Measurements from ENCODE around the gene IFI27. TPM values are rescaled to one million over a fixed set of nuclear protein-coding genes. Genes with fewer than 3 reads are reported as not detected.

IFI27 gene
- total RNA-seq, 4 donors from 2014 or later: 118 to 502 (median 368) TPM

DNA sequence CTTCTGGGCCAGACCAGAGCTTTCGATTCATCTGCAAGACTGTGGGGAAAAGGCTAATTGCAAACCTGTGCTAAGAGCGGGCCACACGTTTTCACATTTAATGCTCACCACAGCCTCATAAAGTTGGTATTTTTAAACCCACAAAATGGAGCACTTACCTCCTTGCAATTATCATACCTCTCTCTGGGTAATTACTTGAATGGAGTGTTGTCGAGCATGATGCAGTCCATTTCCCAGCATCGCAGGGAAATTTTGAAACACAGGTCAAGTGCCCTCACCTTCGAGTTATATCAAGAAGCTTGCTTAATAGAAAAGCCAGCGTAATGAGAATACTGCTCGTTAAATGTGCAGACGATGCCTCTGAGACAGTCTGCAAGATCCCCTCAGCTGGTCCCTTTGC lies 27.7 kb downstream of the IFI27 start:
- TF ChIP-seq EP300 (IDR thresholded peaks at IDR 0.05) (no peak), POLR2A (IDR thresholded peaks at IDR 0.05) (no peak)
- TF ChIP-seq, protein P1, sequence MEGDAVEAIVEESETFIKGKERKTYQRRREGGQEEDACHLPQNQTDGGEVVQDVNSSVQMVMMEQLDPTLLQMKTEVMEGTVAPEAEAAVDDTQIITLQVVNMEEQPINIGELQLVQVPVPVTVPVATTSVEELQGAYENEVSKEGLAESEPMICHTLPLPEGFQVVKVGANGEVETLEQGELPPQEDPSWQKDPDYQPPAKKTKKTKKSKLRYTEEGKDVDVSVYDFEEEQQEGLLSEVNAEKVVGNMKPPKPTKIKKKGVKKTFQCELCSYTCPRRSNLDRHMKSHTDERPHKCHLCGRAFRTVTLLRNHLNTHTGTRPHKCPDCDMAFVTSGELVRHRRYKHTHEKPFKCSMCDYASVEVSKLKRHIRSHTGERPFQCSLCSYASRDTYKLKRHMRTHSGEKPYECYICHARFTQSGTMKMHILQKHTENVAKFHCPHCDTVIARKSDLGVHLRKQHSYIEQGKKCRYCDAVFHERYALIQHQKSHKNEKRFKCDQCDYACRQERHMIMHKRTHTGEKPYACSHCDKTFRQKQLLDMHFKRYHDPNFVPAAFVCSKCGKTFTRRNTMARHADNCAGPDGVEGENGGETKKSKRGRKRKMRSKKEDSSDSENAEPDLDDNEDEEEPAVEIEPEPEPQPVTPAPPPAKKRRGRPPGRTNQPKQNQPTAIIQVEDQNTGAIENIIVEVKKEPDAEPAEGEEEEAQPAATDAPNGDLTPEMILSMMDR (IDR thresholded peaks at IDR 0.05): no peak

DNA sequence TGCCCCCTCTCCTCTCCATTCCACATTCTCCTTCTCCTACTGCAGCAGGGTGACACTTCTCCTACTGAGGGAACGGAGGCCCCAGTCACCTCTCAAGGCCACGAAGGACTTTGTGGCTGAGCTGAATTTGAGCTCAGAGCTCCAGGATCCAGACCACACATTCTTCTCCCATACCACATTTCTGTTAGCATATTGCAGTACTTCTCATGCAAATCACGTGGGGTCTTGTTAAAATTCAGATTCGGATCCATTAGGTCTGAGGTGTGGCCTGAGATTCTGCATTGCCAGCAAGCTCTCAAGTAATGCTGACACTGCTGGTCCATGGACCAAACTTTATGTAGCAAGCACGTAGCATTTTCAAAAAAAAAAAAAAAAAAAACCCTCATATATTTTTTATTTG lies 28.5 kb downstream of the IFI27 start:
- no peaks in the 10 kb centered on the region for H3K36me3 ChIP-seq
- peaks cover 0 to 8% (median 0%) of the 10 kb centered on the region in 4 donors for H3K9me3 ChIP-seq
- H3K4me1 ChIP-seq: peaks cover 0 to 6% (median 0%) of the 10 kb centered on the region in 4 donors
- WGBS, 2 donors: 64 to 73% methylated on average over 5 of the region's 5 CpGs
- H3K27me3 ChIP-seq: peaks cover 0 to 14% of the 10 kb centered on the region in 2 donors
- H3K27ac ChIP-seq: no peak overlapping the region
- no peak overlapping the region for H3K4me3 ChIP-seq
- no peak for DNase-seq (ENCODE audit: low spot score in 2 of 2)
- TF ChIP-seq EP300 (IDR thresholded peaks at IDR 0.05): no peak
- no peak for TF ChIP-seq POLR2A (IDR thresholded peaks at IDR 0.05)
- TF ChIP-seq, protein P1 (IDR thresholded peaks at IDR 0.05): no peak

More for the DNA sequence above, 27.7 kb downstream of the IFI27 start:
- H3K9me3 ChIP-seq: peaks cover 0 to 8% (median 0%) of the 10 kb centered on the region in 4 donors
- no peak for DNase-seq (ENCODE audit: low spot score in 2 of 2)
- H3K4me1 ChIP-seq: peaks cover 0 to 6% (median 0%) of the 10 kb centered on the region in 4 donors
- 77 to 85% methylated on average over 9 of the region's 9 CpGs for WGBS, 2 donors
- peaks cover 0 to 14% of the 10 kb centered on the region in 2 donors for H3K27me3 ChIP-seq
- H3K4me3 ChIP-seq: no peak overlapping the region
- no peaks in the 10 kb centered on the region for H3K36me3 ChIP-seq
- H3K27ac ChIP-seq: no peak overlapping the region

DNA sequence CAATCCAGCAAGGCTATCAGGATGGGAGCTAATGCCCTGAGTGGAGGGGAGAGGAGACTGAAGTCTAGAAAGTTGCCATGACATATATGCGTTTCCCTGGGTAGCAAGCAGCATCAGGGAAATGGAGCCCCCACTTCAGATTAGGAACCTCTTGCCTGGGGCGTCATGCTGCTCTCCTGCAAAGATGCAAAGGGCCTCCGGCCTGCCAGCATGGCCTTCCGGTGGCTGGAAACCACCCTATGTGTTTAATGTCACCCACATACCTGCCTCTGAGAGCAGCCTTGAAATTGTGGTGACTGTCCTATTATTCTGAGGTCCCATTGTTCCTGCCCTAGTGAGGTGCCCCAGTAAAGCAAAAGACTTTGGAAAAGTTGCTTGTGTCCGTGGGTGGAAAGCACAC lies 28.9 kb downstream of the IFI27 start:
- TF ChIP-seq EP300 (IDR thresholded peaks at IDR 0.05) (no peak), POLR2A (IDR thresholded peaks at IDR 0.05) (no peak)
- TF ChIP-seq, protein P1 (IDR thresholded peaks at IDR 0.05): no peak
- H3K27me3 ChIP-seq: peaks cover 0 to 14% of the 10 kb centered on the region in 2 donors
- no peak overlapping the region for H3K4me3 ChIP-seq
- peaks cover 0 to 6% (median 0%) of the 10 kb centered on the region in 4 donors for H3K4me1 ChIP-seq
- no peak overlapping the region for H3K27ac ChIP-seq
- peaks cover 0 to 8% (median 0%) of the 10 kb centered on the region in 4 donors for H3K9me3 ChIP-seq
- DNase-seq (ENCODE audit: low spot score in 2 of 2): no peak
- H3K36me3 ChIP-seq: no peaks in the 10 kb centered on the region
- WGBS, 2 donors: 68 to 79% methylated on average over 5 of the region's 5 CpGs

DNA sequence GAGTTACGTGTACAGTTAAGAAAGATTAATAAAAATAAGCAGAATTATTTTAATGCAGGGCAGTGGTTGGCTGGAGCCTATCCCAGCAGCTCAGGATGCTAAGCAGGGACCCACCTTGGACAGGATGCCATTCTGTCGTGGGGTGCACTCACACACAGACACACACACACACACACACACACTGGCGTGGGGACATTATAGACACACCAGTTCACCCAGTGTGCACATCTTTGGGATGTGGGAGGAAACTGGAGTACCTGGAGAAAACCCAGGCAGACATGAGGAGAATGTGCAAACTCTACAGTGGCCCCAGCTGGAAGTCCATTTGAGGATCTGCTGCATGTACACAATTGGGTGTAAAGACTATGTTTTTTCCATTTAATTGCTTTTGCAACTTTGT lies 31.7 kb downstream of the IFI27 start:
- no peaks in the 10 kb centered on the region for H3K36me3 ChIP-seq
- H3K9me3 ChIP-seq: no peaks in the 10 kb centered on the region
- no peak for DNase-seq (ENCODE audit: low spot score in 2 of 2)

DNA sequence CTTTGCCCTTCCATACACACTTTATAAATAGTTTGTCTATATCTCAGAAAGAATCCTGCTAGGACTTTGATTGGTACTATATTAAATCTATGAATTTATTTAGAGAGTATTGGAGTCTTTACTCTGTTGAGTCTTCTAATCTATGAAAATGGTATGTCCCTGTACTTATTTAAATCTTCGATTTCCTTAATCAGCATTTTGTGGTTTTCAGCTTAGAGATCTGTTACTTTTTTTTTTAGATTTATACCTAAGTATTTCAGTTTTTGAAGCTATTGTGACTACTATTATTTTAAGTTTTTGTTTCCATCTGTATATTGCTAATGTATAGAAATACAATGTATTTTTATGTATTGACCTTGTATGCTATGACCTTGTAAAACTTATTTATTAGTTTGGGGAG lies 32.3 kb downstream of the IFI27 start:
- TF ChIP-seq EP300 (IDR thresholded peaks at IDR 0.05) (no peak), POLR2A (IDR thresholded peaks at IDR 0.05) (no peak)
- TF ChIP-seq, protein P1 (IDR thresholded peaks at IDR 0.05): no peak
- Histone ChIP-seq H3K27ac (no peak overlapping the region), H3K9me3 (no peaks in the 10 kb centered on the region), H3K4me1 (peaks cover 0 to 3% (median 0%) of the 10 kb centered on the region in 4 donors), H3K4me3 (no peak overlapping the region), H3K27me3 (peaks cover 0 to 4% of the 10 kb centered on the region in 2 donors), H3K36me3 (no peaks in the 10 kb centered on the region)
- DNase-seq (ENCODE audit: low spot score in 2 of 2): no peak
- 92 to 98% methylated on average over 1 of the region's 1 CpG for WGBS, 2 donors

More for the DNA sequence above, 31.7 kb downstream of the IFI27 start:
- no peak for TF ChIP-seq POLR2A (IDR thresholded peaks at IDR 0.05)
- TF ChIP-seq, protein P1 (IDR thresholded peaks at IDR 0.05): no peak
- TF ChIP-seq EP300 (IDR thresholded peaks at IDR 0.05): no peak
- peaks cover 0 to 3% (median 0%) of the 10 kb centered on the region in 4 donors for H3K4me1 ChIP-seq
- H3K4me3 ChIP-seq: no peak overlapping the region
- 63 to 76% methylated on average over 3 of the region's 3 CpGs for WGBS, 2 donors
- H3K27ac ChIP-seq: no peak overlapping the region
- peaks cover 0 to 10% of the 10 kb centered on the region in 2 donors for H3K27me3 ChIP-seq
